Prostate gland (tissue), 2 donors: ENCODE data around the gene NFU1.

Source experiments
- CTCF ChIP-seq, 4 experiments: fragments of 200-600 bp in 2 of 4; fragments of 450-650 bp in 2 of 4; sonication (generic) in 2 of 4; IDR thresholded peaks; 1 replicate in 3 of 4; 2 replicates in 1 of 4; pipeline ENCODE4 v1.5.1; 2016 to 2019; ENCODE audit warnings: antibody characterized with exemption in 4 of 4, mild to moderate bottlenecking in 2 of 4, moderate library complexity in 2 of 4
- POLR2A ChIP-seq: fragments of 450-650 bp; IDR thresholded peaks from one replicate; pipeline ENCODE4 v1.6.1; 2016; ENCODE audit warnings: antibody characterized with exemption, mild to moderate bottlenecking

GRCh38 chr2:69469784-69470183 is 32.5 kb upstream of the NFU1 start:
- no peak for TF ChIP-seq CTCF (IDR thresholded peaks at IDR 0.05)
- TF ChIP-seq POLR2A: no peak
